GM12878 (cell line): ENCODE results near the gene ZBTB4.

Experiments used
- CTCF ChIP-seq, 3 experiments: IDR thresholded peaks in 2 of 3; conservative IDR thresholded peaks in 1 of 3; 2 replicates each; pipeline ENCODE4 v1.5.1; 2011; ENCODE audit warnings: low read depth in 3 of 3, low read length in 3 of 3, mild to moderate bottlenecking in 3 of 3, control low read depth in 2 of 3, moderate library complexity in 2 of 3, inconsistent platforms in 1 of 3, mixed read lengths in 1 of 3; ENCODE audit not compliant: control insufficient read depth in 2 of 3, insufficient read depth in 1 of 3; ENCODE audit errors: extremely low read depth in 1 of 3
- RAD21 ChIP-seq: IDR thresholded peaks from 2 replicates; pipeline ENCODE4 v1.6.1; 2011; ENCODE audit warnings: mild to moderate bottlenecking, low read depth, low read length, moderate library complexity; ENCODE audit not compliant: insufficient read depth
- ZSCAN29 ChIP-seq: fragments of 450-650 bp; IDR thresholded peaks from 2 replicates; pipeline ENCODE4 v1.6.1; 2017; ENCODE audit warnings: mild to moderate bottlenecking, moderate library complexity

DNA sequence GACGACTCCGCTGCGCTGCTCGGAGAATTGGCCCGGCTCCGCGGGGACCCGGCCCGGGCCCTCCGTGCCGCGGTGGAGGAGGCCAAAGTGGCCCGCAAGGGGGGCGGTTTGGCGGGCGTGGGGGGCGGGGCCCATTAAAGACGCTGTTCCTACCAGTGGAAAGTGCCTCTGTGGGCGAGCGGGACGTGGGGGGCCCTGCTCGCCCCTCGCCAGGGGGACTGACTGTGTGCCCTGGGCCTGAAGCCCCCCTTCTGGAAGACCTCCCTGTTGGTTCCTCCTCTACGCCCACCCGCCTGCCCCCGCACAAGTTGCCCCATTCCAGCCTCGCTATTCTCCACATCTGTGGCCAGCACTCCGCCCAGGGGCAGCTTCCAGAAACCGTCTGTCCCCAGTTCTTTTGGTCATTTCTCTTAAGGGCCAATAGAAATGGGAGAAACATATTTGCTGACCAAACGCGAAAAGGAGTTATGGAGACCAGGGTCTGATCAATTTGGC is 42.0 kb downstream of the ZBTB4 start:
- TF ChIP-seq RAD21 (no peak), CTCF (IDR thresholded peaks at IDR 0.05 in 2 of 3, conservative IDR thresholded peaks at IDR 0.05 in 1 of 3; ENCODE audit: control insufficient read depth in 2 of 3, extremely low read depth in 1 of 3, insufficient read depth in 1 of 3, low read depth in 3 of 3, low read length in 3 of 3) (no peak), ZSCAN29 (no peak)
